ENCODE data around the gene CIZ1. TPM values are rescaled to one million over a fixed set of nuclear protein-coding genes. Genes with fewer than 3 reads are reported as not detected.

The CIZ1 gene
- total RNA-seq, 4 donors from 2014 or later: 86.7 to 136 (median 115) TPM

DNA sequence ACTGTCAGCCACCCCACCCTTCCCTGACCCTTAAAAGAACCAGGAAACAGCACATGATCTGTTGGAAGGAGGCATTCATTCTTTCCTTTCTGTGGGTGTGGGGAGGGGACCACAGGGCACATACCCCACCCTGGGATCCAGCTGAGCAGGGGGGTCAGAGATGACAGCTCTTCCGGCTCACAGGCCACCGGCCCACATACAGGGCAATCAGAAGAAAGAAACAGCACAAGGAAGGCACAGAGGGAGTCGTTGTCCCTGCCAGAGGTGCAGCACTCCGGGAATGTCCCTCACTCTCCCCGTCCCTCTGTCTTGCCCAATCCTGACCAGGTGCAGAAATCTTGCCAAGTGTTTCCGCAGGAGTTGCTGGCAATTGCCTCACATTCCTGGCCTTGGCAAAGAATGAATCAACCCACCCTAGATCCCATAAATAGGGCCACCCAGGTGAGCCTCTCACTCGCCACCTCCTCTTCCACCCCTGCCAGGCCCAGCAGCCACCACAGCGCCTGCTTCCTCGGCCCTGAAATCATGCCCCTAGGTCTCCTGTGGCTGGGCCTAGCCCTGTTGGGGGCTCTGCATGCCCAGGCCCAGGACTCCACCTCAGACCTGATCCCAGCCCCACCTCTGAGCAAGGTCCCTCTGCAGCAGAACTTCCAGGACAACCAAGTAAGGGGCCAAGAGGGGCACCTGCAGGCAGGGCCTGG lies 42.2 kb downstream of the CIZ1 start, which contains the start of gene LCN2:
Gene LCN2, plus strand, starts transcription at position 453 of the 701 bp plus-strand sequence. Its CDS starts 73 bp downstream, at position 526.
- no peaks in the 10 kb centered on the region for H3K36me3 ChIP-seq
- peaks cover 41% of the 10 kb centered on the region for H3K4me1 ChIP-seq
- TF ChIP-seq, protein P1, sequence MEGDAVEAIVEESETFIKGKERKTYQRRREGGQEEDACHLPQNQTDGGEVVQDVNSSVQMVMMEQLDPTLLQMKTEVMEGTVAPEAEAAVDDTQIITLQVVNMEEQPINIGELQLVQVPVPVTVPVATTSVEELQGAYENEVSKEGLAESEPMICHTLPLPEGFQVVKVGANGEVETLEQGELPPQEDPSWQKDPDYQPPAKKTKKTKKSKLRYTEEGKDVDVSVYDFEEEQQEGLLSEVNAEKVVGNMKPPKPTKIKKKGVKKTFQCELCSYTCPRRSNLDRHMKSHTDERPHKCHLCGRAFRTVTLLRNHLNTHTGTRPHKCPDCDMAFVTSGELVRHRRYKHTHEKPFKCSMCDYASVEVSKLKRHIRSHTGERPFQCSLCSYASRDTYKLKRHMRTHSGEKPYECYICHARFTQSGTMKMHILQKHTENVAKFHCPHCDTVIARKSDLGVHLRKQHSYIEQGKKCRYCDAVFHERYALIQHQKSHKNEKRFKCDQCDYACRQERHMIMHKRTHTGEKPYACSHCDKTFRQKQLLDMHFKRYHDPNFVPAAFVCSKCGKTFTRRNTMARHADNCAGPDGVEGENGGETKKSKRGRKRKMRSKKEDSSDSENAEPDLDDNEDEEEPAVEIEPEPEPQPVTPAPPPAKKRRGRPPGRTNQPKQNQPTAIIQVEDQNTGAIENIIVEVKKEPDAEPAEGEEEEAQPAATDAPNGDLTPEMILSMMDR (IDR thresholded peaks at IDR 0.05): no peak
- TF ChIP-seq POLR2AphosphoS5 (IDR thresholded peaks at IDR 0.05): peak in 2 of 3 donors; percentile 47 to 62
- peak within 1 kb of the TSS; percentile 45 for H3K27ac ChIP-seq
- H3K9me3 ChIP-seq: no peaks in the 10 kb centered on the region
- peak in 1 of 2 donors; percentile 52 for DNase-seq (ENCODE audit: low spot score in 2 of 2)
- no peak within 1 kb of the TSS for H3K4me3 ChIP-seq
- H3K27me3 ChIP-seq: no peaks in the 10 kb centered on the region
- WGBS: 43% methylated on average over 9 of the region's 9 CpGs

- Histone ChIP-seq H3K4me1 (peaks cover 47% of the 10 kb centered on the region), H3K27ac (peak overlapping the region; percentile 45), H3K36me3 (no peaks in the 10 kb centered on the region), H3K9me3 (no peaks in the 10 kb centered on the region), H3K27me3 (no peaks in the 10 kb centered on the region), H3K4me3 (no peak overlapping the region)
- no peak for TF ChIP-seq POLR2A (IDR thresholded peaks at IDR 0.05)
- no peak for TF ChIP-seq POLR2AphosphoS5 (IDR thresholded peaks at IDR 0.05)
- TF ChIP-seq EP300 (IDR thresholded peaks at IDR 0.05): no peak
- TF ChIP-seq, protein P1 (IDR thresholded peaks at IDR 0.05): no peak
- peak in 1 of 2 donors; percentile 55 for DNase-seq (ENCODE audit: low spot score in 2 of 2)
- WGBS: 11% methylated on average over 1 of the region's 5 CpGs
These were observed 42.8 kb downstream of the CIZ1 start for GRCh38 chr9:128148509-128149000.

- Histone ChIP-seq H3K27ac (no peak overlapping the region), H3K4me3 (no peak overlapping the region), H3K36me3 (no peaks in the 10 kb centered on the region), H3K9me3 (no peaks in the 10 kb centered on the region), H3K27me3 (no peaks in the 10 kb centered on the region), H3K4me1 (peaks cover 50% of the 10 kb centered on the region)
- 93% methylated on average over 7 of the region's 8 CpGs for WGBS
- peak in 1 of 2 donors; percentile 42 for DNase-seq (ENCODE audit: low spot score in 2 of 2)
- TF ChIP-seq, protein P1 (IDR thresholded peaks at IDR 0.05): no peak
- TF ChIP-seq EP300 (IDR thresholded peaks at IDR 0.05) (no peak), POLR2AphosphoS5 (IDR thresholded peaks at IDR 0.05) (no peak), POLR2A (IDR thresholded peaks at IDR 0.05) (no peak)
These were observed 44.7 kb downstream of the CIZ1 start for GRCh38 chr9:128146591-128147120.

DNA sequence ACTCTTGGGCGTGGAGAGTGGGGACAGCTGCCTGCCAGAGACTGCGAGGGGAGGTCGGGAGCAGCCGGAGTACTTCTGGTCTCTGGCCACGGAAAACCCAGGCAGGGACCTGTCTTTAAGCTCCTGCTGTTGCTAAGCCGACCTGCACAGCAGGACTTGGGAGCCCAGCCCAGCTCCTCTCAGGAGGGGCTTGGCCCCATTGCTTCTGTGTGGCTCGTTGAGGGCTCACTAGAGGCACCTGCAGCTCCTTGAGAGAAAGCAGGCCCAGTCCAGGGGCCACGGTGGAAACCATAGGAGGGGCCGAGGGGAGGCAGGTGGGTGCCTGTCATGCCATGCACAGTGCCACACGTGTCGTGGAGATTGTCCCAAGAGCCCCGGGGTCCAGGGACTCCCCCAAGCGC lies 45.4 kb downstream of the CIZ1 start:
- no peaks in the 10 kb centered on the region for H3K9me3 ChIP-seq
- 73% methylated on average over 8 of the region's 13 CpGs for WGBS
- DNase-seq (ENCODE audit: low spot score in 2 of 2): no peak
- no peaks in the 10 kb centered on the region for H3K27me3 ChIP-seq
- H3K4me1 ChIP-seq: peaks cover 50% of the 10 kb centered on the region
- peak overlapping the region; percentile 29 for H3K27ac ChIP-seq
- no peaks in the 10 kb centered on the region for H3K36me3 ChIP-seq
- H3K4me3 ChIP-seq: no peak overlapping the region
- TF ChIP-seq POLR2AphosphoS5 (IDR thresholded peaks at IDR 0.05) (no peak), POLR2A (IDR thresholded peaks at IDR 0.05) (no peak), EP300 (IDR thresholded peaks at IDR 0.05) (no peak)
- TF ChIP-seq, protein P1 (IDR thresholded peaks at IDR 0.05): no peak

DNA sequence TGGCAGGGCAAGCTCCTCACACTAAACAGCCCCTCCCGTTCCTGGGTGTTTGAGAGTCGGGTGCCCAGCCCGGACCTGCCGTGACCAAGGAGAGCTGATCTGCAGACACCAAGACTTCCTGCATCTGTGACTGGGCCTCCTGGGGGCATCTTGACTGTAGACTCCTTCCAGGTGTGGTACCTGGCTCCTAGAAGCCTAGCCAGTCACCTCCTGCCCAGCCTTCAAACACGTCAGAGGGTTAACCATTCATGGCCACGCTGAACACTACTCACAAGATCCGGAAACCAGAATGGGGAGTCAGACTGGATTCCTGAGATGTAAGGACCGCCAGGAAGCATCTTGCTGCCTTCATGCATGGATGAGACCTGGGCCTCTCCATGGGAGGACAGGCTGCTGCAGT lies 45.8 kb downstream of the CIZ1 start:
- TF ChIP-seq, protein P1 (IDR thresholded peaks at IDR 0.05): no peak
- TF ChIP-seq EP300 (IDR thresholded peaks at IDR 0.05) (no peak), POLR2AphosphoS5 (IDR thresholded peaks at IDR 0.05) (no peak), POLR2A (IDR thresholded peaks at IDR 0.05) (no peak)
- Histone ChIP-seq H3K36me3 (no peaks in the 10 kb centered on the region), H3K27ac (no peak overlapping the region)

More for the DNA sequence above, 45.8 kb downstream of the CIZ1 start:
- 20% methylated on average over 2 of the region's 8 CpGs for WGBS
- Histone ChIP-seq H3K27me3 (no peaks in the 10 kb centered on the region), H3K9me3 (no peaks in the 10 kb centered on the region), H3K4me3 (no peak overlapping the region), H3K4me1 (peaks cover 47% of the 10 kb centered on the region)
- no peak for DNase-seq (ENCODE audit: low spot score in 2 of 2)

Data from suprapubic skin (tissue), 4 donors.